Muscle layer of duodenum (tissue), 2 donors: ENCODE data around the gene AMBP.
"Not testable (repeated sequence)": the region's sequence is repeated elsewhere in the genome, so short reads cannot be mapped to it uniquely, and the experiment has no call there.

Experiments used
- H3K27ac ChIP-seq: one replicate; pipeline ENCODE4 v1.7.0; 2013; ENCODE audit warnings: mild to moderate bottlenecking, low read length
- H3K27me3 ChIP-seq: one replicate; pipeline ENCODE4 v1.7.0; 2013; ENCODE audit warnings: low read depth, mild to moderate bottlenecking, control low read depth, low read length
- H3K36me3 ChIP-seq, 2 donors: one replicate each; pipeline ENCODE4 v1.7.0; 2013; ENCODE audit warnings: low read length in 2 of 2, control low read depth in 1 of 2, mild to moderate bottlenecking in 1 of 2; ENCODE audit not compliant: insufficient read depth in 2 of 2, control insufficient read depth in 1 of 2
- H3K4me1 ChIP-seq, 2 donors: one replicate each; pipeline ENCODE4 v1.7.0; 2013; ENCODE audit warnings: low read length in 2 of 2, mild to moderate bottlenecking in 2 of 2, control low read depth in 1 of 2, moderate library complexity in 1 of 2; ENCODE audit not compliant: insufficient read depth in 2 of 2, control insufficient read depth in 1 of 2
- H3K4me3 ChIP-seq, 2 donors: one replicate each; pipeline ENCODE4 v1.7.0; 2013; ENCODE audit warnings: low read length in 2 of 2, low read depth in 1 of 2, mild to moderate bottlenecking in 1 of 2
- H3K9me3 ChIP-seq, 2 donors: one replicate each; pipeline ENCODE4 v1.7.0; 2013; ENCODE audit warnings: low read length in 2 of 2, control low read depth in 1 of 2, mild to moderate bottlenecking in 1 of 2; ENCODE audit not compliant: control insufficient read depth in 1 of 2
- donor health status: healthy.

The AMBP gene

DNA sequence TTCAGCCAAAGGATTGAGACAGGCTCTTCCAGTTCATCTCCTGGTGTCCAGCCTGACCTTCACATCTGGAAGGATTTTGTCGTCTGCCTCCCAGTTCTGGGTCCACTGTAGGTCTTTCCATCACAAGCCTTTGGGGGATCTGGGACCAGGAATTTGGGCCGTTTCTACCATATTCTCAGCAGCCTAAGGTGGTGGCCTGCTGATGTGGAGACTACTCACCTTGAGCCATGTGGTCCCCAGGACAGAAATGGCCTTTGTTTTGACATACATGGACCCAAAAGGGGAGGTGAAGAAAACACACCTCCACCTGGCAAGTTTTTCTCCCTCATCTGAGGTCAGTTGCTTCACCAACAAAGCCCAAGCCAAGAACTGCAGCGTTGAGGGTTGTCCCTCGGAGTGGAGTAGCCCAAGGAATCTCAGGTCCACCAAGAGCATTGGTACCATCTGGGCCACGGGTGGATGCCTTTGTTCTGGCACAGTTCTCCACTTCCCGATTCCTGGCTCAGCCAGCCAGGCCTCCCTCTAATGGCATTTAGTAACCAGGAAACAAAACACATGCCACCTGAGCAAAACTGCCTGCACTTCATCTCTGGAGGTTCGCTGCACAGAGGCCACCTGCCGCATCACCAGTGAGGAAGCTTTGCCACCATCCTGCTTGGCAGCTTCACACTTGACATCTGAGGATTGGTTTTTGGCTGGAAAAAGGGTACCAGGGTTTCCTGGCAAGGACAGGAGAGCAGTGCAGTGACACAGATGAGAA lies 24.7 kb downstream of the AMBP start:
- Histone ChIP-seq H3K36me3 (peaks cover 9 to 20% of the 10 kb centered on the region in 2 donors), H3K27ac (no peak overlapping the region), H3K27me3 (no peaks in the 10 kb centered on the region), H3K4me3 (no peak overlapping the region), H3K4me1 (no peaks in the 10 kb centered on the region), H3K9me3 (no peaks in the 10 kb centered on the region)

DNA sequence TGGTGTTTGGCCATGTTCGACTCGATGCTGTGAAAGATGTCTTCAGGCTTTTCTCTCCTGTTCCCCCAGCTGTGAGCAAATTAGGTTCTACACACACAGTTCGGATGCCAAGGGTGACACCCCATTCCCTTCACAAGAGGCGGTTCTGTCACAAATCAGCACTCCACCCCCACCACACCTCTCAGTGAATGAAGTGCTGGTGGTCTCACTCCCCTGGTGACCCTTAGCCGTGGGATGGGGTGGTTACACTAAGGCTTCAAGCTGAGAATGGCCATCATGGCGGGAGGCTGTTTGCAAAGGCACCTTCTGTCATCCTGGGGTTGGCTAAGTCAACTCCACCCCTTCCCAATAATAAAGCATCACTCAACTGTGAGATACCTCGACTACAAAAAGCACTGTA lies 26.4 kb downstream of the AMBP start:
- Histone ChIP-seq H3K27ac (no peak overlapping the region), H3K4me1 (no peaks in the 10 kb centered on the region), H3K4me3 (no peak overlapping the region), H3K27me3 (no peaks in the 10 kb centered on the region), H3K36me3 (peaks cover 13 to 22% of the 10 kb centered on the region in 2 donors), H3K9me3 (no peaks in the 10 kb centered on the region)

DNA sequence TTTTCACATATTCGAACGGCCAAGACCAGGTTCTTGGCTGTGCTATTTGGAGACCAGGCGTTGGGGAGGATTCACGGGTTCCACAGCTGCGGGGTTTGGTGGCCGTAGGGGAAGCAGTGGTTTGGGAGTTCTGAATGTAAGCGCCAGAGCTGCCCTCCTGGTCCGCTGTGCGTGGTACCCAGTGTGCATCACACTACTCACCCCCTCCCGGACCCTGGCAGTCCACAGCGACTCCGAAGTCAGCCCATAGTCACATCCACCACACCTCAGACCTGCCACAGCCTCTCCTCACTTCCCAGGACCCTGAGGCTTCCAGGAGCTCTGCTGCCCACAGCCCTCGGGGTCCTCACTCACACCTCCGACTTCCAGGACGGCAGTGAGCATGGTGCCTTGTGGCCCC lies 26.8 kb downstream of the AMBP start:
- no peaks in the 10 kb centered on the region for H3K27me3 ChIP-seq
- H3K27ac ChIP-seq = no peak overlapping the region
- peaks cover 13 to 22% of the 10 kb centered on the region in 2 donors for H3K36me3 ChIP-seq
- no peaks in the 10 kb centered on the region for H3K4me1 ChIP-seq
- H3K4me3 ChIP-seq = no peak overlapping the region
- H3K9me3 ChIP-seq = no peaks in the 10 kb centered on the region

DNA sequence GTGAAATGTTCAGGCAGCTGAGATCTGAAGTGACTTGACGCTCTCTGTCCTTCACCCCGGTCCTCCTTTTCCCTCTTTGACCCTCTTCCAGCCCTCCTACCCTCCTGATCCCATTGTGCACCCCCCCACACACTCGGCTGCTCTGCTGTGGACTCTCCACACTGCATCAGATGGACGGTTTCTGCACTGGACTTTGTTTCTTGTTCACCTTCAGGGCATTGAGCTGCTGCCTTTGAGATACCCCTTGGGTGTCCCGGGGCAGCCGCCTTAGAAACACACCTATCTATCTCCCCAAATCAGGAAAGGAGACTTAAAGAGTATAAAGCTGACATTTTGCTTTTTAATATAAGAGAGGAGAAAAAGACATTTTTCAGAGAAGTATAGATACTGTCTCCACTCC lies 27.5 kb downstream of the AMBP start:
- H3K4me3 ChIP-seq = no peak overlapping the region
- H3K27me3 ChIP-seq = no peaks in the 10 kb centered on the region
- no peak overlapping the region for H3K27ac ChIP-seq
- H3K4me1 ChIP-seq = no peaks in the 10 kb centered on the region
- H3K36me3 ChIP-seq = peaks cover 13 to 22% of the 10 kb centered on the region in 2 donors
- H3K9me3 ChIP-seq = no peaks in the 10 kb centered on the region

DNA sequence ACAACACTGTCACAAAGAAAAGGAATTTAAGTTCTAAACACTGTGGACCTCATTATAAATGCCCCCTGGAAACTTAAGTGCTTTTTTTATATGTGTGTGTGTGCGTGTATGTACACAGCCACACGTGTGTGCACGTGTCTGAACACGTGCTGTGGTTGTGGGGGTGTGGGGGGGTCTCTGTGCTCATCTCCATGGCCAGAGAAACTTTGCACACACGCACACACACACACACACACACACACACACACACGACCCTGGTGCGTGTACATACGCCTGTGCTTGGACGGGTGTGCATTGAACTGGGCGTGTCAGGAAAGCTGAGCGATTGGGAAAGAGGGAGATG lies 27.9 kb downstream of the AMBP start:
- Histone ChIP-seq H3K9me3 (no peaks in the 10 kb centered on the region), H3K4me3 (no peak overlapping the region), H3K36me3 (peaks cover 13 to 22% of the 10 kb centered on the region in 2 donors), H3K27ac (no peak overlapping the region), H3K4me1 (no peaks in the 10 kb centered on the region), H3K27me3 (no peaks in the 10 kb centered on the region)

DNA sequence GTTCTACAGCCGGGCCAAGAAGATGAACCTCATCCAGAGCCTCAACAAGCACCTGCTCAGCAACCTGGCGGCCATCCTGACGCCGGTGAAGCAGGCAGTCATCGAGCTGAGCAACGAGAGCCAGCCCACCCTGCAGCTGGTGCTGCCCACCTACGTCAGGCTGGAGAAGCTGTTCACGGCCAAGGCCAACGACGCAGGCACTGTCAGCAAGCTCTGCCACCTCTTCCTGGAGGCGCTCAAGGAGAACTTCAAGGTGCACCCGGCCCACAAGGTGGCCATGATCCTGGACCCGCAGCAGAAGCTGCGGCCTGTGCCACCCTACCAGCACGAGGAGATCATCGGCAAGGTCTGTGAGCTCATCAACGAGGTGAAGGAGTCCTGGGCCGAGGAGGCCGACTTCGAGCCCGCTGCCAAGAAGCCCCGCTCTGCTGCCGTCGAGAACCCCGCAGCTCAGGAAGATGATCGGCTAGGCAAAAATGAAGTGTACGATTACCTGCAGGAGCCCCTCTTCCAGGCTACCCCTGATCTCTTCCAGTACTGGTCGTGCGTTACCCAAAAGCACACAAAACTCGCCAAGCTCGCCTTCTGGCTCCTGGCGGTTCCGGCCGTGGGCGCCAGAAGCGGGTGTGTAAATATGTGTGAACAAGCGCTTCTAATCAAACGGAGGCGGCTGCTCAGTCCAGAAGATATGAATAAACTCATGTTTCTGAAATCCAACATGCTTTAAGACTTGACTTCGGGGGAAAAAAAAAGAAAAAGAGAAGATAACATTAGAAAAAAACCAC lies 28.5 kb downstream of the AMBP start:
- Histone ChIP-seq H3K27me3 (no peaks in the 10 kb centered on the region), H3K36me3 (peaks cover 13 to 22% of the 10 kb centered on the region in 2 donors), H3K4me1 (no peaks in the 10 kb centered on the region), H3K9me3 (no peaks in the 10 kb centered on the region), H3K27ac (no peak overlapping the region), H3K4me3 (no peak overlapping the region)

DNA sequence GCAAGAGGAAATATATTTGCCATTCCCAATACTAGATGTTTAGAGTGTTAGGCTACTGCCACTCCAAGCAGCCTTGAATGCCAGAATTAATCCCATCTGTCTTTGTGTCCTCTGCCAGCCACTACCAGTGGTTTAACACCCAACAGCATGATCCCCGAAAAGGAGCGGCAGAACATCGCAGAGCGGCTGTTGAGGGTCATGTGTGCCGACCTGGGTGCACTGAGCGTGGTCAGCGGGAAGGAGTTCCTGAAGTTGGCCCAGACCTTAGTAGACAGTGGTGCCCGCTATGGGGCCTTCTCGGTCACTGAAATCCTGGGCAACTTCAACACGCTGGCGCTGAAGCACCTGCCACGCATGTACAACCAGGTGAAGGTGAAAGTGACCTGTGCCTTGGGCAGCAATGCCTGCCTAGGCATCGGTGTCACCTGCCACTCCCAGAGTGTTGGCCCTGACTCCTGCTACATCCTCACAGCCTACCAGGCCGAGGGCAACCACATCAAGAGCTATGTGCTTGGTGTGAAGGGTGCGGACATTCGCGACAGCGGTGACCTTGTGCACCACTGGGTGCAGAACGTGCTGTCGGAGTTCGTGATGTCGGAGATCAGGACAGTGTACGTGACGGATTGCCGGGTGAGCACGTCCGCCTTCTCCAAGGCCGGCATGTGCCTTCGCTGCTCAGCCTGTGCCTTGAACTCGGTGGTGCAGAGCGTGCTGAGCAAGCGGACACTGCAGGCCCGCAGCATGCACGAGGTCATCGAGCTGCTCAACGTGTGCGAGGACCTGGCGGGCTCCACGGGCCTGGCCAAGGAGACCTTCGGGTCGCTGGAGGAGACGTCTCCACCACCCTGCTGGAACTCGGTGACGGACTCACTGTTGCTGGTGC lies 29.3 kb downstream of the AMBP start:
- Histone ChIP-seq H3K27me3 (no peaks in the 10 kb centered on the region), H3K4me3 (no peak overlapping the region), H3K36me3 (peaks cover 13 to 22% of the 10 kb centered on the region in 2 donors), H3K4me1 (no peaks in the 10 kb centered on the region), H3K27ac (no peak overlapping the region), H3K9me3 (no peaks in the 10 kb centered on the region)

DNA sequence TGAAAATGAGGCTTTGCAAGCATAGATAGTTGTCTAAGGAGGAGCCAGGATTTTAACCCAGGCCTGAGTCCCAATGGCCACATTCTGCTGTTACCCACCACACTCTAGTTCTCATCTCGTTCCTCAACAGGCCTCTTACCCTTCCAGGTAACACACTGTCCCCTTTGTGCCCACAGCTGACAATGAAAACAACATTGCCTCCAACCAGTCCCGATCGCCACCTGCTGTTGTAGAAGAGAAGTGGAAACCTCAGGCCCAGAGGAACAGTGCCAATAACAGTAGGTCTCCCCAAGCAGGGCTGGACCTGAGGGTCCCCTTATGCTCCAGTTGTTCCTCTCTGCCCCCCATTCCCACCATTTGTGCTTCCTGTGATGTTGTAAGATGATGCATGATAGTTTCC lies 30.4 kb downstream of the AMBP start:
- Histone ChIP-seq H3K27ac (no peak overlapping the region), H3K27me3 (no peaks in the 10 kb centered on the region), H3K9me3 (no peaks in the 10 kb centered on the region), H3K36me3 (peaks cover 13 to 22% of the 10 kb centered on the region in 2 donors), H3K4me1 (no peaks in the 10 kb centered on the region), H3K4me3 (no peak overlapping the region)

DNA sequence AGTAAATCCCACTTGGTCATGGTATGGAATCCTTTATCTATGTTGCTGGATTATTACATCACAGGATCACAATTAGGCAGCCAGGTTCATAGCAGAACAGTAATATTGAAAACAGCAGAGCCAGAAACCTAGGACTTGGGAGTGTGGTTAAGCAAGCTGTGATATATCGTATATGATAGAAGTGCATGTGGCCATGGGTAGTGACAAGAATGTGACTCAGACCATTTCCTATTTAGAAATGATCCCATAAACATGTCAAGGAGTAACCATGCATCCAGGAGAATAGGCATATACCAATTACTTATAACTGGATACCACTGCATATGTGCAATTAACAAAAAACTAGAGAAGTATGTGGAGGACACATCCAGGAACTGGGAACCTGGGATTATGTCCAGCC lies 31.2 kb downstream of the AMBP start:
- Histone ChIP-seq H3K27ac (no peak overlapping the region), H3K36me3 (peaks cover 13 to 18% of the 10 kb centered on the region in 2 donors), H3K27me3 (no peaks in the 10 kb centered on the region), H3K9me3 (no peaks in the 10 kb centered on the region), H3K4me3 (no peak overlapping the region), H3K4me1 (no peaks in the 10 kb centered on the region)

DNA sequence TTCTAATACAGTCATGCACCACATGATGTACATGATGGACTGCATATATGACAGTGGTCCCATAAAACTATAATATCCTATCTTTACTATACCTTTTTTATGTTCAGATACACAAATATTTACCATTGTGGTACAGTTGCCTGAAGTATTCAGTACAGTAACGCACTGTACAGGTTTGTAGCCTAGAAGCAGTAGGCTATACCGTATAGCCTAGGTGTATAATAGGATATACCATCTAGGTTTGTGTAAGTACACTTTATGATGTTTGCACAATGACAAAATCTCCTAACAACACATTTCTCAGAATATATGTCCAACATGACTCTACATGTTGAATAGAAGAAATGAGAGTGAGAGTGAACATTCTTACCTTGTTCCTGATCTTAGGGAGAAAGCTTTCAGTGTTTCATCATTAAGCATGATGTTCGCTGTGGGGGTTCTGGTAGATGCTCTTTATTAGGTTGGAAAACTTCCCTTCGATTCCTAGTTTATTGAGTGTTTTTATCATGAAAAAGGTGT lies 31.8 kb downstream of the AMBP start:
- no peak overlapping the region for H3K4me3 ChIP-seq
- H3K36me3 ChIP-seq = peaks cover 13 to 15% of the 10 kb centered on the region in 2 donors
- H3K27me3 ChIP-seq = no peaks in the 10 kb centered on the region
- no peak overlapping the region for H3K27ac ChIP-seq
- H3K9me3 ChIP-seq = no peaks in the 10 kb centered on the region
- H3K4me1 ChIP-seq = no peaks in the 10 kb centered on the region

DNA sequence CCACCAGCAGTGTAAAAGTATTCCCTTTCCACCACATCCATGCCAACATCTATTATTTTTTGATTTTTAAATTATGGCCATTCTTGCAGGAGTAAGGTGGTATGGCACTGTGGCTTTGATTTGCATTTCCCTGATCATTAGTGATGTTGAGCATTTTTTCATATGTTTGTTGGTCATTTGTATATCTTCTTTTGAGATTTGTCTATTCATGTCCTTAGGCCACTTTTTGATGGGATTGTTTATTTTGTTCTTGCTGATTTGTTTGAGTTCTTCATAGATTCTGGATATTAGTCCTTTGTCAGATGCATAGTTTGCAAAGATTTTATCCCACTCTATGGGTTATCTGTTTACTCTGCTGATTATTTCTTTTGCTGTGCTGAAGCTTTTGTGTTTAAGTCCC lies 34.4 kb downstream of the AMBP start:
- H3K9me3 ChIP-seq, H3K27me3 ChIP-seq, H3K27ac ChIP-seq, H3K4me1 ChIP-seq, H3K4me3 ChIP-seq: not testable (repeated sequence)
- H3K36me3 ChIP-seq = peaks cover 4 to 13% of the 10 kb centered on the region in 2 donors
